GM18498 (cell line): ENCODE measurements around the gene TECPR2.

Experiments
- ATAC-seq: cut with Tn5 transposase; IDR thresholded peaks from one replicate; pipeline ENCODE4 v1.9.1; 2021; ENCODE audit warnings: mild to moderate bottlenecking, moderate library complexity; ENCODE audit not compliant: unreplicated experiment

Gene TECPR2

DNA sequence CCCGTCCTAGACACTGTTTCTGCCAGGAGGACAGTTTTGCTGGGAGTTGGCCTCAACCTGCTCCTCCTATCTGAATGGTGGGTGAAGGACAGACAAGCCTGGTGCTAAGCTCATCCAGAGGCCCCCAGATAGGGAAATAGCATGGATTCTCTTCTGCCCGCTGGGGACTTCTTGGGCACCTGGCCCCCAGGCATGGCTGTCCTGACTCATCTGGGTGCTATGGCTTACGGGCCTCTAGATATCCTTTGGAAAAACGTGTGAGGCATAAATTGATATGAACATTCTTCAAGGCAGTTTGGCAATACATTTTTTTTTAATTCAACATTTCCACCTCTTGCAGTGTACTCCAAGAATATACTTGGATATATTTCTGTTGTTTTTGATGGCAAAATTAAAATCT, 8.6 kb downstream of the TECPR2 start:
- ATAC-seq = no peak

DNA sequence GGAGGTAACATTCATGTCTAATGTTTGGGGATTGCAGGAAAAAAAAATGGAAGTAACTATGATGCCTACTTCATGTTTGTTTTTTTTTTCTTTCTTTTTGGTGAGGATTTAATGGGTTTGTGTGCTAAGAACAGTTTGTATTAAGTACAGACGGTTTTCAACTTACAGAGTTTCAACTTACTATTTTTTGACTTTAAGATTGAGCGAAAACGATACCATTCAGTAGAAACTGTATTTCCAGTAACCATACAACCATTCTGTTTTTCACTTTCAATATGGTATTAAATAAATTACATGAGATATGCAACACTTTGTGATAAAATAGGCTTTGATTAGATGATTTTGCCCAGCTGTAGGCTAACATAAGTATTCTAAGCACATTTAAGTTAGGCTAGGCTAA, 10.4 kb downstream of the TECPR2 start:
- no peak for ATAC-seq

DNA sequence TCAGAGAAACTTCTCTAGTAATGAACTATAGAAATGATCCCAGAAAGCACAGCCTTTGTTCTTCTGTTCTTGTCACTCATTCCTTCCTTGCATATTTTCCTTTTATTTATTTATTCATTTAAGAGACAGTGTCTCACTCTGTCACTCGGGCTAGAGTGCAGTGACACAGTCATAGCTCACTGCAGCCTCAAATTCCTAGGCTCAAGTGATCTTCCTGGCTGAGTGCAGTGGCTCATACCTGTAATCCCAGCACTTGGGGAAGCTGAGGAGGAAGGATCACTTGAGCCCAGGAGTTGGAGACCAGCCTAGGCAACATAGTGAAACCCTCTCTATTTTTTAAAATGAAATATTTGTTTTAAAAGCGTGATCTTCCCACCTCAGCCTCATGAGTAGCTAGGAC, 11.5 kb downstream of the TECPR2 start:
- no peak for ATAC-seq

DNA sequence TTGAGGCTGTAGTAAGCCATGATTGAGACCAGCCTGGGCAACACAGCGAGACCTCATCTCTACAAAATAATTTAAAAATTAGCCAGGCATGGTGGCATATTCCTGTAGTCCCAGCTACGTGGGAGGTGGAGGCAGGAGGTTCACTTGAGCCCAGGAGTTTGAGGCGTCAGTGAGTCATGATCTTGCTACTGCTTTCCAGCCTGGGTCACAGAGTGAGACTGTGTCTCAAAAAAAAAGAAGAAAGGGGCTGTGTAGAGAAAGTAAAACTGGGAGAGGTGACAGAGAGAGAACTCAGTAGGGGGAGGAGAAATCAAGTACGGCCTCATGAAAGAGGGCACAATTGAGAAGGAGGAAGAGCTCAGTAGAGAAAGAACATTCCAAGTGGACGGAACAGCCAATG, 12.4 kb downstream of the TECPR2 start:
- ATAC-seq = peak; percentile 74

DNA sequence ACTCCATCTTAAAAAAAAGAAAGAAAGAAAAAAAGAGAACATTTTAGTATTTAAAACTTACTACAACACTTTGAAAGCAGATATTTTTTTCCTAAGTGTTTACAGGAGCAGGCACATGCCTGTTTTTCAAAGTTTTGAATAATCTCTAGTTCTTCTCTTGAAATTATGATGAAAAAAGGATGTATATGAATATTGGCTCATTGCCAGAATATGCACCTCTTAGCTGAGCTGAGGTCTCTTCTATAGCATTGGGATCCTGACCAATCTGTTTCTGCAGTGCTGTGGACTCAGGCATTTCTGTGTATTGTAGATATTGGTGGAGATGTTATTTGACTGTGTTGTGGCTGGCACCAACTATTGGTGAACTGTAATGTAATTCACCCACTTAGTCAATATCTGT, 15.0 kb downstream of the TECPR2 start:
- ATAC-seq = no peak

DNA sequence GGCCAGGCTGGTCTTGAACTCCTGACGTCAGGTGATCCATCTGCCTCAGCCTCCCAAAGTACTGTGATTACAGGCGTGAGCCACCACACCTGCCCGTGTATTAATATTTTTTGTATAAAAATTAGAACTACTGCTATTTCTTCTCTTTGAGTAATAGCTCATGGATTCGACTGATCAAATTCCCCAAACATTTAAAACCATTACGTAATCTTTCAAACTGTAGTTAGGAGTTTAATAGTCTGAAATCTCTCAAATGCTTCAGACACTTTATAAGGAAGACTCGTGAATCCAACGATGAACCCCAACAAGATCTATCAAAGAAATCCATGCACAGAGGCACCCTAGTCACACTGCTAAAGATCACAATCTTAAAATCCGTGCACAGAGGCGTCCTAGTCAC, 16.1 kb downstream of the TECPR2 start:
- no peak for ATAC-seq

DNA sequence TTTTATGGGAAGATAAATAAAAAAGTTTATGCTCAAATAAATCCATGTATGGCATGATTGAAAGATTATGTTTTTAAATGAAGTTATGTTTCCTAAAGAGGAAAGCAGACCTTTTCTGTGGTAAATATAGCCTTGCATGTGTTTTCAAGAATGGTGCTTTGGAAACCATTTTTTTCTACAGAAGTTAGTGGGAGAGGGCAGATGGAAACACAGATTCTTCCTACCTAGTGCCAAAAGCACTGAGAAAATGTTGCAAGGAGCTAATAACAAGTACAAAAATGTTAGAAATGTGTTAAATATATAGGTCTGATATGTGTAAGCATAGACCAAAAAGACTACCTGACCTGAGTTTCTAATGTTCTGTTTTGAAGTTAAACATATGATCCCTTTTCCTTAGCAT, 24.3 kb downstream of the TECPR2 start:
- ATAC-seq = no peak

DNA sequence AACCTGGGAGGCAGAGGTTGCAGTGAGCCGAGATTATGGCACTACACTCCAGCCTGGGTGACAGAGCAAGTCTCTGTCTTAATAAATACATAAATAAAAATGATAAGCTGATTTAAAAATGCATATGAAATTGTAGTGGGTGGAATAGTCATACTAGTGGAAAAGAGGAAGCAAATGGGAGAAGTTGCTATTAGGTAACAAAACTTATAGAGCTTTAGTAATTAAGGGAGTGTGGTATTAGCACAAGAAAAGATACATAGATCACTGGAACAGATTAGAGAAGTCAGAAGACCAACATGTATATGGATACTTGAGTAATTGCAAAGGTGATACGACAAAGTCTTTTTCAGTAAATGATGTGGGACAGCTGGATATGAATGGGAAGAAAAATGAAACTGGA, 26.5 kb downstream of the TECPR2 start:
- ATAC-seq = no peak

DNA sequence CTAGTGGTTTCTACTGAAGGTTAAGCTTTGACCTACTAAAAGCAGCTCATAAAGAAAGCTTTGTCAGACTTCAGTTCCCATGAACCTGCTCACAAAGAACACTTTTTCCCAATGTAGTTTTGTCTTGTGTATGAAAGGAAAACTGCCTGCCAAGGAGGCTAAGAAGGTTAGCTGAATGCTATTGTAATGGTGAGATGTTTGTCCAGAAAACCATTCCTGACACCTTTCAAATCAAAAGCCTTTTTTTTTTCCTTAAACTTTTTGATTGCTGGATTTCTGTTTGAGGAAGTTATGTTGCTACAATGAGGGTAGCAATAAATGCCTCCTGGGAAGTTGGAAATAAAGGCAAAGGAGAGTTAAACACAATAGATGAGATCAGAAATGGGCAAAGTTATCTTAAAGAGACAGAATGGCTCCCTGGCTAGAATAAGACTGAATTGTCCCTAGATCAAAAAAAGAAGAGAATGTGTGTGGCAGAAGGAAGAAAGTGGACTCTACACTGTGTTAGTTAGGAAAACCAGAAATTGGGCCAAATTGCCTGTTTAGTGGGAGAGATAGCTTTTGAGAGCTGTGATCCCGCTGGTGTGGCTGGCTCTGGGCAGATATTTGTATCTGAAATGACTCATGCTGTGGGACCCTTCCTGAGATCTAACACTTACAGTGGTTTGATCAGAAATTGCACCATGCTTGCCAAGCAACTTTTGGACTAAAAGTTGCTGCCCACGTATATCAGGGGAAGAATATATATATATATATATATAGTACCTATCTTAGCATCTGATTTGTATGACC, 27.5 kb downstream of the TECPR2 start:
- no peak for ATAC-seq

DNA sequence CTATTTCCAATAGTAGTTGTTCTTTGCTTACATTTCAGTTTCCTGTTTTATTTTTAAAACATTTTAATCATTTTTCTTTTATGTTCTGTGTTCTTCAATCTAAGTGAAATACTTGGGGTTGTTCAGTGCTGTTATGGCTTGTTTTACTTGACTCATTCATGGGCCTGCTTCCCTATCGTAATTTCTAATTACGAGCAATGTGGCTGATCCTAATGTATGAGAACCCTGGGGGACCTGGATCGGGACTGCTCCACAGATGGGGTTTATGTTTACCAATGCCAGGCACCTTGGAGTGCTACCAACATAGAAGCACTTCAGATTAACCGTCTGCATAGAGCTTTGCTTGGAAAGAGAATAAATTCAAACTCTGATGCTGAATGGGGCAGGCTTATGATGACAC, 29.8 kb downstream of the TECPR2 start:
- ATAC-seq = no peak

DNA sequence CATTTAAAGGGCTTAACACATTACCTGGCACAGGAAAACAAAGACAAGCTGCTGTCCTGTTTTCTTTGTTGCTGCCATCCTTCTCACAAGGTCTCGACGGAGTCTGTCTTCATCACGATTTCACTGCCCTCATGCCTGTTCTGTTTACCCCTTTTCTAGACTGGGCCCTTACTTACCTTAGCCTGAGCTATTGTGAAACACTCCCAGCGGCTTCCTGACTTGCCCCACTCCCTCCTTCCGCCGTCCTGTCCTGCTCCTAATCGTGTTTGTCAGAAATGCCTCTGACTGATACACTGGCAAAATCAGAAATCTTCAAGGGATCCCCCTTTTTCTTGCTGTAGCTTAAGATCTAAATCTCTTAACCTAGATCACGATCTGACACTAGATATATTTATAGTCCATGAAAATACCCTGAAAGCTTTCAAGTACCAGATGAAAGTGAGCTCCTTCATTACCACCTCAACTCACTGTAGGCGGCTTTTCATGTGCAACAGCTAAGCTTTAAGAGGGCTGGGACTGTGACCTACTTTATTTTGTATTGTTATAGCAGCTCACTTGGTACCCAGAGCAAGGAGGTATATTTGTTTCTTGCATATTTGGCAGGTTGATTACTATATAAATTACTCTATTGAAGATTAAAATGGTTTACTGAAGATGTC, 32.1 kb downstream of the TECPR2 start:
- ATAC-seq = no peak

DNA sequence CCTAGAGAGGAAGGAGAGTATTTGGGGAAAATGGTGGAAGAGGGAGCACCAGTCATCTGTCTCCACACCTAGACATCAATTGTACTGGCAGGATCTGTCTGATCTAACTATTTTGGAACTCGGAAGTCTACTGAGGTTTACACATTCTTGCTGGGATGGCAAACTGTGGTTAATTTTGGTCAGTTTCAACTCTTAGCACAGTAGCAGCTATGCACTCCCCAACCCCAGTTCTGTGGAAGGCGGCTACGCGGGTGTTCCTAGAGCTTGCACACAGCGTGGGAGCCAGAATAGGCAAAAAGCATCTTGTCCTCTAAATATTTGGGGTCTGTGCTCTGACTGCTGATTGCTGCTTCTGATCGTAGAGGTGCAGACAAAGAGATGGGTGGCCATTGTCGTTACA, 33.8 kb downstream of the TECPR2 start:
- ATAC-seq = no peak

DNA sequence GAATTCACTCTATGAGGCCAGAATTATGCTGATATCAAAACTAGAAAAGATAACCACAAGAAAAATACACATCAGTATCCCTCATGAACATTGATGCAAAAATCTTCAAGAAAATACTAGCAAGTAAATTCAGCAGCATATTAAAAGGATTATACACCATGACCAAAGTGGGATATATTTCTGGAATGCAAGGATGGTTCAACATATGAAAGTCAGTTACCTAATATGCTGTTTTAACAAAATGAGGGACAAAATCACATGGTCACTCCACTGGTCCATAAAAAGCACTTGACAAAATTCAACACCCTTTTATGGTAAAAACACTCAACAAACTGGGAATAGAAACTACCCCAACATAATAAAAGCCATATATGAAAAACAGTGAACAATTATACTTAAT, 40.3 kb downstream of the TECPR2 start:
- no peak for ATAC-seq

DNA sequence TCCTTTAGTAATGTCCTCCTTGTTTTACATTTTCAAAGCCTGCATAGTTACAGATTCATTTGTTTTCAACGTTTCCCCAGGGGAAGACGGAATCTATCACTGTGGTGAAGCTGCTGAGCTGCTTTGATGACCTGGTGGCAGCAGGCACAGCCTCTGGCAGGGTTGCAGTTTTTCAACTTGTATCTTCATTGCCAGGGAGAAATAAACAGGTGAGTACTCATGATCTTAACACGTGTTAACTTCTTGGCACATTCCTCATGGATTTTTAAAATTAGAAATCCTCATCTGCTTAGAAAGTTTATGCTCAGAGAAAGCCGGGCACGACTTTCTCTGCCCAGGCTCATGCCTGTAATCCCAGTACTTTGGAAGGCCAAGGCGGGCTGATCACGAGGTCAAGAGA, 44.5 kb downstream of the TECPR2 start:
- no peak for ATAC-seq

DNA sequence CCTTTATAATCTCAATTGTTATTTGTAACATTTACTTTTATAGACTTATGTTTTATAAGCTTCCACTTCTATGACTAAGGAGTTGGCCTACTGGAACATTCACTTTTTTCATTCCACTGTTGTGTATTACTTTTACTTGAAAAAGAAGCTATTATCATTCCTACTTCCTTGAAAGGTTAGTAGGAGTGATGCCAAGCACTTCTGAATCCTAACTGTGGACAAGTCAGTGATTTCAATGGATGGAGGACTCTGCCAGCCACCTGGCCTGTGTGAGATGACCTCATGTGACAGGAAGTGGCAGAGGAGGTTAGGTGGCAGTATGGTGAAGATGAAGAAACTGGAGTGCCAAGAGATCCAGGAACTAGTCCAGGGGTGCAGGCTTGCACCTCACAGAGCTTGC, 46.0 kb downstream of the TECPR2 start:
- ATAC-seq = no peak

DNA sequence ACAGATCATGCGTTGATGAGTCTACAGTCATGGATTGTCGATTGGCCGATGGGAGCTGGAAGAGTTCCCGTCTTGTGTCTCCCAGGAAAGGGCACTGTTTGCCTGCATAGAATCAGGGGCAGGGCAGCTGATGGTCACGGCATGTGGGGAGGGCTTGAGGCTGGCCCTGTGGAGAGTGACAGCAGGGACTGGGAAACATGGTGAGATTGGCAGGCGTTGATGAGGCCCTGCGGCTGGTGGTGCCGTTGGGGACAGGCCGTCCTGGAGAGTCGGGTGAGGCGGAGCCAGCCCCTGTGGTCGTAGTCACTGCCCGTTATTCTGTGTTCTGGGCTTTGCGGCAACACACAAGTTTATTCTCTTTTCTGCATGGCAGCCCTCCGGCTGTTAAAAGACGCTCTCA, 52.9 kb downstream of the TECPR2 start:
- no peak for ATAC-seq

DNA sequence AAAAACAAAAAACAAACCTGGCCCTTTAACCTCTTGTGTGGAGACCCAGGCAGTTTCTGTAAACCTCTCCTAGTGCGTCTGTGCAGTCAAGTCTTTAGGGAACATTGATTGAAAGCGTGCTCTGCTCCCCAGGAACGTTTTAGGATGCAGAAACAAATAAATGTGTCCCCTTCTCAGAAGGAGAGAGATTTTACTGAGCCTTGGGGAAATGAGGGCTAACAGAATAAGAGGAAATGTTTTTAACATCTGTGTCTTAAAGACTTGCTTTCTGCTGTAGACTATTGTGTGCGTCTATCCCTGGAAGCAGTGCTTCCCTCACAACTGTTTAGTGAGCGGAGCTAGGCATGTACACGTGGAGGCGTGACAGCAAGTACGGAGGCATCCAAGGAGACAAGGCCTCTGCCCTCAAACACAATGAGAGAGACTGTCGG, 54.3 kb downstream of the TECPR2 start:
- no peak for ATAC-seq

DNA sequence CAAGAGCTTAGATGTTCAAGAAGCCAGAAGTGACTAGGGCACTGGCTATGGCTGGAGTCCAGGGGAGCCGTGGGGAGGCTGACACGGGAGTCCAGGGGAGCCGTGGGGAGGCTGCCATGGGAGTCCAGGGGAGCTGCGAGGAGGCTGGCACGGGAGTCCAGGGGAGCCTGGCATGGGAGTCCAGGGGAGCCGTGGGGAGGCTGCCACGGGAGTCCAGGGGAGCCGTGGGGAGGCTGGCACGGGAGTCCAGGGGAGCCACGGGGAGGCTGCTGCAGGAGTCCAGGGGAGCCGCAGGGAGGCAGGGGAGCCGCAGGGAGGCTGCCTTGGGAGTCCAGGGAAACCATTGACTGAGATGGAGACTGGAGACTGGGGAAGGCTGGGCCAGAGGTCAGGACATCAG, 54.9 kb downstream of the TECPR2 start:
- ATAC-seq = no peak

DNA sequence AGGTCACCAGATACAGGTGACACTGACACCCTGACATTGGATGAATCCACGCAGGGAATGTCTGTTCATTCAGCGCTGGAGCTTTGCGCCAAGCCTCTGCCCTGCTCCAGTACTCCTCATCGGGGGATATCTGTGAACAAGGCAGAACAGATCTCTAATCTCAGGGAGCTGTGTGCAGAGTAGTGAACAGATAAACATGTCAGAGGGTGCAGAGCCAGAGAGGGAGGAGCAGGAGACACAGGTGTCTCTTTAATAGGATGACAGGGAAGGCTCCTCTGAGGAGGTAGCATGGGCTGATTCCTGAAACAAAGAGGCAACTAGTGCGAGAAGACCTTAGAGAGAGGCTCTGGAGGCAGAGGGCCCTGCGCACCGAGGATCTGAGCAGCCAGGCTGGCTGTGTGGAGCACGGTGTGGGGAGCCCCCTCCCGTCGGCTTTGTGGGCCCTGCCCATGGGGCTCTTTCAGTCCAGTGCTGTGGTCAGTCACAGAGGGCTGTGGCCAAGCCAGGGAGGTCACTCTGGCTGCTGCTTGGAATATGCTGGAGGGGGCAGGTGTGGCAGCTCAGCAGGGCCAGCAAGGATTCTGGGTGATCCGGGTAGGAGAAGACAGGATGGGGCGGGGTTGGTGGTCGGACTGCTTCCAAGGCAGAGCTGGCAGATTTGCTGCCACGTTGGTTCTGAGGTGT, 55.6 kb downstream of the TECPR2 start:
- ATAC-seq = no peak

DNA sequence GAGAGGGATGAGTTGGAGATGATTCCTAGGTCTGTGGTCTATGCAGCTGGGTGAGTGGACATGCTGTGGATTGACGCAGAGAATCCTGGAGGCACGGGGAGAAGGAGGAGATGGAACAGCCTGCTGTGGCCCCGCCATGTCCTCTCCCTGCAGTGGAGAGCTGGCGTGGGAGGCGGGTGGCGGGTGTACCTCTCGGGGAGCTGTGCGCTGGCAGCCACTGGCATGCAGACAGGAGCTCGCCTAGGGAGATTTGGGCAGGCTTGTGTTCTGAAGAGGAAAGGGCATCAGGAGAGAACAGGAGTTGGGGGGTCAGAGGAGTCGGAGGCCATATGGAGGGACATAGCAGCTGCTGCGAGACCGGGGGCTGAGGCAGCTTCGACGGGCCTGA, 56.1 kb downstream of the TECPR2 start:
- ATAC-seq = no peak

DNA sequence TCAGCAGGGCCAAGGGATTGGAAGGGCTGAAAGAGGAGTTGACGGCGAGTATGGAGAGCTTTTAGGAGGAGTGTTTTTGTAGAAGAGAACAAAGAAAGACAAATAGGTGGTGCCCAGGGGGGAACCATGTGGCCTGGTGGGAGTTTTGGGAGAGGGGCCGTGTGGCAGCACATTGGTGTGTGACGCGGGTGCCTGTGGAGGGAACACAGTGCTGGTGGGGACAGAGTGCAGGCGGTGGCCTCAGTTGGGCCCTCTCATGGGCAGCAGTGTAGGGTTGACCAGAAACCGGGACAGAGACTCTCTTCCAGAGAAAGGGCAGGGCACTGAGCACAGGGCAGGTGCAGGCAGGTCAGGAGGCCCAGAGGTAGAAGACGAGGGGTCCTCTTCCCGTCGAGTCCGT, 56.5 kb downstream of the TECPR2 start:
- ATAC-seq = no peak

DNA sequence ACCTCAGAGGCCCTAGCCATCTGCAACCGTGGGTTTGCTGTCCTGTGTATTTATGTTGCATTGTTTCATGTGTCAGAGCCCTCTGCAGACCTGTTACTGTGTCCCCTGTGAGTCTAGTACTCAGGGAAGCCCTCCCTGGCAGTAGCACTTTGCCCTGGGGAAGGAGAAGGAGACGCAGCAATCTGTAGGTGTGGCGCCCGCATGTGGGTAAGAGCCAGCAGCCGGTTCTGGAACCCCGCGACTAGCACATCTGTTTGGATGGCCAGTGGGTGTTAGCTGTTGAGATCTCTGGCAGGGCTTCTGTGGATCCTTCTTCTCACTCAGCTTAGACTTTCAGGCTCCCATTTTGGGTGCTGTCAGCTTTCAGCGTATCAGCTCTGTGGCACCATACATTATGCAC, 57.0 kb downstream of the TECPR2 start:
- ATAC-seq = no peak
